Type B pancreatic cell (in vitro differentiated cells): ENCODE measurements around the gene AMN. TPM values are rescaled to one million over a fixed set of nuclear protein-coding genes. Genes with fewer than 3 reads are reported as not detected.

Source experiments
- DNase-seq: peaks from one replicate; pipeline ENCODE4 v3.0.0; 2021; ENCODE audit warnings: mixed read lengths; ENCODE audit not compliant: unreplicated experiment; ENCODE audit errors: extremely low spot score
- H3K27ac Mint-ChIP-seq: 2 replicates; pipeline ENCODE4 v1.8.0; 2021; ENCODE audit warnings: mild to moderate bottlenecking, mixed read lengths
- H3K27me3 Mint-ChIP-seq: 2 replicates; pipeline ENCODE4 v1.8.0; 2021; ENCODE audit warnings: mixed read lengths
- H3K36me3 Mint-ChIP-seq: 2 replicates; pipeline ENCODE4 v1.8.0; 2021; ENCODE audit warnings: mixed read lengths
- H3K4me1 Mint-ChIP-seq: one replicate; pipeline ENCODE4 v1.8.0; 2021; ENCODE audit warnings: mixed read lengths; ENCODE audit not compliant: unreplicated experiment
- H3K4me3 Mint-ChIP-seq: 2 replicates; pipeline ENCODE4 v1.8.0; 2021; ENCODE audit warnings: mild to moderate bottlenecking, mixed read lengths
- H3K9me3 Mint-ChIP-seq: 2 replicates; pipeline ENCODE4 v1.8.0; 2021; ENCODE audit warnings: mixed read lengths
- total RNA-seq: library from RNA; stranded (reverse); gene quantifications from 2 replicates; pipeline ENCODE4 v1.2.1, GENCODE V29; 2021; ENCODE audit warnings: low replicate concordance
- TF ChIP-seq, protein P1 (sequence below): fragments of 200-600 bp; sonication (generic); conservative IDR thresholded peaks from 2 replicates; pipeline ENCODE4 v1.5.0; 2021; ENCODE audit warnings: antibody characterized with exemption, mild to moderate bottlenecking

AMN gene
- total RNA-seq, 1 donor from 2014 or later = 18.3 TPM

DNA sequence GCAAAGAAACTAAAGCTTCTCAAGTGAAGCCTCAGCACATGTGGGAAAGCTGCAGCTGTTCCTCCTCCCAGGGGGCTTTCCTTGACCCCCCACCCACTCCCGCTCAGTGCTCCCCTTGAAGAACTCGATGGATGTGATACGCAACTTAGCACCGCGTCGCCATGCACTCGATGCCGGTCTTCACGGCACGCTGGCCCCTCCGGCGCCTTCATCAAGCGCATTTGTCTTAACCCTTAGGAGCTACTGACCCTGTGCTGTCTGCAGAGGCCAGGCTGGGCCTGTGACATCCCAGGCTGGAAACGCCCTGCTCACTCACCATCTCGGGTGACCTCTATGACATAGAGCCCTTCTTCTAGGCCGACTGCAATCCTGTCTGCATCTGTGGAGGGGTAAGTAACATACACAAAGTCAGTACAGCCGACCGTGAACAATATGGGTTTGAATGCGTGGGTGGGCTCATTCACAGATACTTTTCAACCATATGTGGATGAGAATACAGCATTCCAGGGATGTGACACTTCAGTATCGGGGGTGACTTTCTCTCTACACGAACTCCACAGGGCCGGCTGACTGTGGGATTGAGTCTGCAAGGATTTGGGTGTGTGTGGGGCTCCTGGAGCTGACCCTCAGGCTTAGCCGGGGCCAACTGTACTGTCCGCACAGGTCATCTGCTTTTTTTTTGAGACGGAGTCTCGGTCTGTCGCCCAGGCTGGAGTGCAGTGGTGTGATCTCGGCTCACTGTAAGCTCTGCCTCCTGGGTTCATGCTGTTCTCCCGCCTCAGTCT is 23.1 kb downstream of the AMN start:
- no peak for DNase-seq
- TF ChIP-seq, protein P1, sequence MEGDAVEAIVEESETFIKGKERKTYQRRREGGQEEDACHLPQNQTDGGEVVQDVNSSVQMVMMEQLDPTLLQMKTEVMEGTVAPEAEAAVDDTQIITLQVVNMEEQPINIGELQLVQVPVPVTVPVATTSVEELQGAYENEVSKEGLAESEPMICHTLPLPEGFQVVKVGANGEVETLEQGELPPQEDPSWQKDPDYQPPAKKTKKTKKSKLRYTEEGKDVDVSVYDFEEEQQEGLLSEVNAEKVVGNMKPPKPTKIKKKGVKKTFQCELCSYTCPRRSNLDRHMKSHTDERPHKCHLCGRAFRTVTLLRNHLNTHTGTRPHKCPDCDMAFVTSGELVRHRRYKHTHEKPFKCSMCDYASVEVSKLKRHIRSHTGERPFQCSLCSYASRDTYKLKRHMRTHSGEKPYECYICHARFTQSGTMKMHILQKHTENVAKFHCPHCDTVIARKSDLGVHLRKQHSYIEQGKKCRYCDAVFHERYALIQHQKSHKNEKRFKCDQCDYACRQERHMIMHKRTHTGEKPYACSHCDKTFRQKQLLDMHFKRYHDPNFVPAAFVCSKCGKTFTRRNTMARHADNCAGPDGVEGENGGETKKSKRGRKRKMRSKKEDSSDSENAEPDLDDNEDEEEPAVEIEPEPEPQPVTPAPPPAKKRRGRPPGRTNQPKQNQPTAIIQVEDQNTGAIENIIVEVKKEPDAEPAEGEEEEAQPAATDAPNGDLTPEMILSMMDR = no peak
- Mint-ChIP-seq H3K9me3 (no peaks in the 10 kb centered on the region), H3K27me3 (no peaks in the 10 kb centered on the region), H3K4me3 (no peak overlapping the region), H3K36me3 (peaks cover 12% of the 10 kb centered on the region), H3K4me1 (no peaks in the 10 kb centered on the region), H3K27ac (no peak overlapping the region)

DNA sequence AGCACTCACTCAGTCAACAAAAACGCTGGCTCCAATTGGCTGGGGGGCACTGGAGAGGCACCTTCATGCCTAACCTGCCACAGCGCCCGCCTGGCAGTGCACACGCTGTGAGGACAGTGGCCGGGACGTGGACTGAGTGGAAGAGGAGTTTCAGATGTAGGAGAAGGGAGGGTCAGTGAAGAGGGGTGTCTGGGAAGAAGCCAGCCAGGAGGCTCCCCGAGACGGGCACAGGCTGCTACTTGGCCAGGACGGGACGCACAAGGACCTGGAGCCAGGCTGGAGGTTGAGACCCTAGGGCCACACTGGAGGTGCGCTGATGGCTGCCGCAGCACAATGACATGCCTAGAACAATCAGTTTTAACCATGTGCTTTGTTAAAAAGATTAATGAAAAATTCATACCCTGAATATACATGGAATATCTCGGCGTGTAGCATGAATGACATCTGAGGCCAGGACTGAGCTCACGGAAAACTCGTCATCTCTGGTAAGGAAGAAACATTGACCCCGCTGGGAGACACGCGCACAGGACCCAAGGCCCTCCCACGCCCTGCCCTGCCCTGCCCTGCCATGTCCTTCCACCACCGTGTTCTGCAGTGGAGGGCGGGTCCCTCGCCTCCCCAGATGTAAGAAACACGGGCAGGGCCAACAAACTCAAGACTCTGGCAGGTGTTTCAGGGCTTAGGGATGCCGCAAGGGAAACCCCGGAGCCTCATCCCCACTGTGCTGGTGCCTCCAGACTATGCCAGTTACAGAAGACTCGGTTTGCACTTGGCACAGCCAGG is 25.0 kb downstream of the AMN start:
- no peaks in the 10 kb centered on the region for H3K27me3 Mint-ChIP-seq
- no peak overlapping the region for H3K4me3 Mint-ChIP-seq
- H3K27ac Mint-ChIP-seq = no peak overlapping the region
- no peak for DNase-seq
- no peaks in the 10 kb centered on the region for H3K4me1 Mint-ChIP-seq
- no peaks in the 10 kb centered on the region for H3K9me3 Mint-ChIP-seq
- peaks cover 11% of the 10 kb centered on the region for H3K36me3 Mint-ChIP-seq
- TF ChIP-seq, protein P1 = no peak

DNA sequence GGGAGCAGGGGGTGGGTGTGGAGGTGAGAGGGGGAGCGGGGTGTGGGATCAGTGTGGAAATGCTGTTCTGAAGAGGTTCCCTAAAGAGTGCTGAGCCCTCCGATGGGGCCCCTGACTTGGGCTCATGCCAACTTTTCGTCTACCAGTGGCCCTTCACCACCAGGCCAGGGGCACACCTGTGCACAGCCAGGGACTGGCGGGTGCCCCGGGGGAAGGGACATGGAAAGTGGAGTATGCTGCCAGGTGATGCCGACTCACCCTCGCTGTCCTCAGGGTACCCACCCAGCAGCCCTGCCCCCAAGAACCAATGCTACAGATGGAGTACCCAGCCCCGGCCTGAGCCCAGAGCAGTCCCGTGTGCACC is 26.2 kb downstream of the AMN start:
- no peaks in the 10 kb centered on the region for H3K27me3 Mint-ChIP-seq
- no peak overlapping the region for H3K27ac Mint-ChIP-seq

GRCh38 chr14:102949062-102949800 is 26.8 kb downstream of the AMN start:
- H3K4me1 Mint-ChIP-seq = no peaks in the 10 kb centered on the region
- peak overlapping the region; percentile 50 for H3K27ac Mint-ChIP-seq
- no peaks in the 10 kb centered on the region for H3K9me3 Mint-ChIP-seq

More for the DNA sequence above, 26.2 kb downstream of the AMN start:
- H3K4me1 Mint-ChIP-seq = no peaks in the 10 kb centered on the region
- TF ChIP-seq, protein P1 = no peak
- DNase-seq = no peak
- H3K9me3 Mint-ChIP-seq = no peaks in the 10 kb centered on the region
- H3K4me3 Mint-ChIP-seq = no peak overlapping the region
- peaks cover 7% of the 10 kb centered on the region for H3K36me3 Mint-ChIP-seq

More at GRCh38 chr14:102949062-102949800, 26.8 kb downstream of the AMN start:
- no peak for DNase-seq
- TF ChIP-seq, protein P1 = no peak
- H3K4me3 Mint-ChIP-seq = no peak overlapping the region
- peaks cover 7% of the 10 kb centered on the region for H3K36me3 Mint-ChIP-seq
- H3K27me3 Mint-ChIP-seq = no peaks in the 10 kb centered on the region
